ENCODE data around the gene TULP4.
A peak's percentile ranks its signal among the peaks of the same experiment; 100 is the strongest.
"Not testable (repeated sequence)": the region's sequence is repeated elsewhere in the genome, so short reads cannot be mapped to it uniquely, and the experiment has no call there.

TULP4 gene

GRCh38 chr6:158399040-158399700 lies 86.9 kb downstream of the TULP4 start:
- DNase-seq: no peak

GRCh38 chr6:158402184-158402583 lies 89.9 kb downstream of the TULP4 start:
- no peak for DNase-seq

DNA sequence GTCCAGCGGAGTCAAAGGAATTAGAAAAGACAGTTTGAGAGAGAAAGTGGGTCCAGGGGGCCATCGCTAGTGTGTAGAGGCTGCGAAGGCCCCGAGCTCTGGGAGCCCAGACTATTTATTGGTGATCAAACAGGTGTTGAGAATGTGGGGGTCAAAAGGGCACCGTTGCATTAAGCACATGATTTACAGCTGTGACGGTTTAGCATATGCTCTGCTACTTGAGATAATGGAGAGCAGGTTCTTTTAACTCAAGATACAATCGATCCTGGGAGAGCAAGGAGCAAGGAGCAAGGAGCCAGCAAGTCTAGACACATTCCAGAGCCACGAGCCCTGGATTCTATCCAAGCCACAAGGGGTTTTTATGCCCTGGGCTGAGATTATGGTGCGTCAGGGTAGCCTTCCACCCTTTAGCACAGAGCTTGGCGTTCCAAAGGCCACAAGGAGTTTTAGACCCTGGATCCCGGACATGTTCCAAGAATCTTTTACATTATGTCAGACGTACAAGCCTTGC lies 93.1 kb downstream of the TULP4 start:
- DNase-seq: not testable (repeated sequence)

DNA sequence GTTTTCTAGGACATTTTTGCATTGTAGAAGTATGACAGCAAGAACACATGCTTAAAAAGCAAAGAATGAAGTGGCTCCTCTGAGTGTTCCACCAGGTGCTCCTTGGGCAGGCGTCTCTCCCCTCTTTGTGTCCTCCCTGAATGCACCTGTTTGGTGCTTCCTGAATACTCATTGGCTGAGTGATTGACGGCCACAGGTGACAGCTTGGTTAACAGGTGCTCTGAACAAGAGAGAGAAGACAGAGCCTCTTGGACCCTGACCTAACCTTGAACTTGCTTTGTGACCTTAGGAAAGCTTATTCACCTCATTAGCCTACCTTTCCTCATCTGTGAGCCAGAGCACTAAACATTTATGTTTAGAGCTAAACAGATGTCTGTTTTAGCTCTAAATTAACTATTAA lies 93.7 kb downstream of the TULP4 start:
- DNase-seq: no peak

- DNase-seq: no peak
These were observed 94.5 kb downstream of the TULP4 start for GRCh38 chr6:158406736-158407135.

DNA sequence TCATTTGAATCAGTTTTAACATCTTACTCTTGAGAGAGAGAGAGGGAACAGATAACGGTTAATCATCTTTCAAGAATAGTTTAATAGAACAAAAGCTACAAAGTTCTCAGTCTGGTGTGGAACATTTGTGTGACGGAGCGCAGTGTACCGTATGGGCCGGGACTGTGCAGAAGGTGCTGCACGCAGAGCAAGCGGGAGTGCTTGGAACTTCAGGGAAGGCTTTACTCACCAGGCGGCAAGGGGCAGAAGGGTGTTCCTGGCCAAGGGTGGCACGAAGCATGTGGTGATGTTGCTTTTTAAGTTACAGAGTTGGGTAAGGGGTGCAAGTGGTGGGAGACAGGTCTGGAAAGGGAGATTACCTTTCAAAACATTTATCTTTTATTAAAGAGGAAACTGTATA lies 95.7 kb downstream of the TULP4 start:
- DNase-seq: no peak

- DNase-seq: no peak
These were observed 96.4 kb downstream of the TULP4 start for GRCh38 chr6:158408552-158409130.

DNA sequence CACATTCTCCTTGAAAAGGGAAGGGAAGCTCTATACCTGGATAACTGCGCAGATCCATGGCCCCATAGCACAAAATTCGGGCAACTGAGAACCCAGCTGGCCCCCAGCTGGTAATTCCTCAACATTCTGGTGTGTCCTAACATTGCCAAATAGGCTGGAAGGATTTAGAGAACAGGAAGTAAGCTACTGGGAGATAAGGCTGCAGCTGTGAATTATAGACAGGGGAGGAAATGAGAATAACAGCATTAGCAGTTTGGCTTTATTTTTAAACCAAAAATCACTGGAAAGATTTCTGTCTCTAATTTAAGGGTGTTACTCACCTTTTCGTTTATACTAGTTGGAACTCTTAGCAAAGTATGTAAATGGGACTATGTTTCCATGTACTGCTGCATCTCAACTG lies 97.2 kb downstream of the TULP4 start:
- DNase-seq: peak in 1 of 2 donors; percentile 59

- DNase-seq: no peak
These were observed 98.5 kb downstream of the TULP4 start for GRCh38 chr6:158410784-158411183.

GRCh38 chr6:158411998-158412397 lies 99.7 kb downstream of the TULP4 start:
- no peak for DNase-seq

DNA sequence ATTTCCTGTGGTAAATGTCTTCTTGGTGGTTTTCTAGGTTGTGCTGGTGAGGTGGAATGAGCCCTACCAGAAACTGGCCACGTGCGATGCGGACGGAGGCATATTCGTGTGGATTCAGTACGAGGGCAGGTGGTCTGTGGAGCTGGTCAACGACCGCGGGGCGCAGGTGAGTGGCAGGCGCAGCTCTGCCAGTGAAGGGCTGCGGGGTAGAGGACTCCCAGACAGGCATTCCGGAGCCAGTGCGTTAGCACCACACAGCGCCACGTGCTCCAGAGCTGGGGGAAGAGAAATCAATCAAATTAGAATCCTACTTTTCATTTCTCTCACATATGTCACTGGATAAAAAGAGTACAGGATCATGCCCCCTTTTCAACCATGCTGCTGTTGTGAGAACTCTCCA lies 100.8 kb downstream of the TULP4 start:
- DNase-seq: no peak

DNA sequence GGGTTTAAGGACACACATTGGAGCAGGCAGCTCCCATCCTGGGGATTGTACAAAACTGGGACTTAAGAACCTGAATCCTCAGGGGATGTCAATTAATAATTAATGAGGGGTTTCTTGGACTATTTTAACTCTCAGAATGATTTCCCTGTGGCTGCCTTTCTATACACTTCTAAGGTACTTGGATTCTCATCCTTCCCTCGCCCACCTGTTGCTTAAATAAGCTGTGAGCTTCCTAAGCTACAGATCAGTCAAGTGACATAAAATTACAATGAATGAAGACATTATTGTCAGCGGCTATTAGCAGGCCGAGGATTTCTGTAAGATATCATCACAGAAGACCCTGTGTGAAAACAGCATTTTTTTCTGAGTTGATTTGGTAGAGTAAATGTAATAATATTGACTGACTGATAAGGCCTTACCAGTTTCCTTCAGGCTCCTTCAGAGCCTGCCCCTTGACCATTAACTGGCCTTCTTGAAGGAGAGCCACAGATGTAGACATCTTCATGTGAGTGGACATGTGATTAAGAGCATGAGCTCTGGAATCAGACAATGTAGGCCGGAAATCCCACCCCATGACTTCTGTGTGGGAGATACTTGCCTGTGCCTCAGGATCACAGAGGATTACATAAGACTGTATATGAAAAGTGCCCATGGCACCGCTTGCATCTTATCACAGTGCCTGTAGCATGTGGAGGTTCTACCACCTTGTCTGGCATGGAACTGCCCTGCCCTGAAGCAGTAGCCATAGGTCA lies 101.7 kb downstream of the TULP4 start:
- DNase-seq: no peak

DNA sequence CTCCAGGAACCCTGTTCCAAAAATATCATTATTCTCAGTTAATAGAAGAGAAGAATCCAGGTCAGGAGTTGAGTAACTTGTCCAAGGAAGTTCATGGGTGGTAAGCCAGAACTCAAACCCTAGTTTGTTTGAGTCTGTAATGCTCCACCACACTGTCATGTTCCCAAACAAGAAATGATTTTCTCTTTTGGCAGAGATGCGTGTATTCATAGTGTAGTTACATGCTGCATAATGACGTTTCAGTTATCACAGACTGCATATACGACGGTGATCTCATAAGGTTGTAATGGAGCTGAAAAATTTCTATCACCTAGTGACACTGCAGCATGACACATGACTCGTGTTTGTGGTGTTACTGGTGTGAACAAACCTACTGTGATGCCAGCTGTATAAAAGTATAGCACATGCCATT lies 102.6 kb downstream of the TULP4 start:
- no peak for DNase-seq

GRCh38 chr6:158415666-158416065 lies 103.4 kb downstream of the TULP4 start:
- no peak for DNase-seq

DNA sequence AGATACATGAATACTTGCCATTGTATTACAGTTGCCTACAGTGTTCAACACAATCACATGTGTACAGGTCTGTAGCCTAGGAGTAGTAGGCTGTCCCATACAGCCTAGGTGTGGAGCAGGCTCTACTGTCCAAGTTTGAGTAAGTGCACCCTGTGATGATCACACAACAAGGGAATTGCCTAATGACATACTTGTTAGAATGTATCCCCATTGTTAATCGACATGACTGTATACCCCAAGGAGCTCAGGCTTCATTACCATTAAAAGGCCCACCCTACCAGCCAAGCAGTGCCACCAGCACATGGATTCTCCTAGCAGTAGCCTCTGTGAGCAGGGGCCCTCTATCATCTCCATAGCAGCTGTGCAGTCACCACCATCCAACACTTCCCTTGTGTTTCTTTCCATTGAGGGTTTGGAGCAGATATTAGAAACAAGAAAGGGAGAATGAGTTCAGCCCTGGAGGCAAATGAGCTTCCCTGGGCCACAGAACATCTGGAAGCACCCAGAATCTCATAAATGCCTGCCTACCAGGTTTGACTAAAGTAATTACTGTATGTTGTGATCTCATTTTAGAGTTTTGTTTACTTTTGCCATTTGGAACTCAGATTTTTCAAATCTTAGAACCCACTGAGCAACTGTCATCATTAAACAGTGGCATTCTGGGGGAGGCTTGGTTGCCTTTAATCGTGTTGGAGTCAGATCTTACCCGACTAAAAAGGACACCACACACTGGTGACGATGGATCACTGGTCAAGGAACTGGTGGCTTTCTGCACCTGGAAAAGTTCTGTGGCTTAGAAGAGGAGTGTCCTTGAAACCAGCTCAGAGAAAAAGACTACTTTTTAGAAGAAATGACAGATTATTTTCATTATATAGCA lies 104.9 kb downstream of the TULP4 start:
- no peak for DNase-seq

- no peak for DNase-seq
These were observed 105.5 kb downstream of the TULP4 start for GRCh38 chr6:158417760-158418098.

DNA sequence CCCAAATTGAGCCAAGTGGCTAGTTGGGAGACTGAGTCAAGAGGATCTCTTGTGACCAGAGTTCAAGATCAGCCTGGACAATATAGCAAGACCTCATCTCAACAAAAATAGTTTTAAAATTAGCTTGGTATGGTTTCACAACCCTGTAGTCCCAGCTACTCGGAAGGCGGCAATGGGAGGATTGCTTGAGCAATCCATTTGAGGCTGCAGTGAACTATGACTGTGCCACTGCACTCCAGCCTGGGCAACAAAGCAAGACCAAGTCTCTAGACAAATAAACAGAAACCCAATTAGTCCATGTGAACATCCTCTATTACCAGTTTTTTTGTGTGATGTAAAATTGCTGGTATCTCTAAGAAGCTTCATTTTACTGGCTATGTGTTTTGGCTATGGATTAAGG lies 106.2 kb downstream of the TULP4 start:
- no peak for DNase-seq

GRCh38 chr6:158419339-158419909 lies 107.2 kb downstream of the TULP4 start:
- no peak for DNase-seq

DNA sequence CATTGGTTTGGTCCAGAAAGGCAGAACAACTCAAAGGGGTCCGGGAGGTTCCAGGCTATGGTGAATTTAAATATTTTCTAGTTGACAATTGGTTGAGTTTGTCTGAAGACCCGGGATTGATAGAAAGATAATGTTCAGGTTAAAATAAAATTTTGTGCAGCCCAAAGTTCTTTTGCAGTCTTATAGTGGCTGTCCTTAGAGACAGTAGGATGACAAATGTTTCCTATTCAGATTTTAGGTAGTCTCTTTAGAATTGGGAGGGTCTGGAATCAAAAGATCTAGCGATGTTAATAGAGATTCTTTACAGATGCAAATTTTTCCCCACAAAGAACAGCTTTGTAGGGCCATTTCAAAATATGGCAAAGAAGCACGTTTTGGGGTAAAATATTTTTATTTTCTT lies 109.1 kb downstream of the TULP4 start:
- DNase-seq: no peak

- DNase-seq: no peak
These were observed 110.5 kb downstream of the TULP4 start for GRCh38 chr6:158422629-158423238.

- DNase-seq: no peak
These were observed 118.8 kb downstream of the TULP4 start for GRCh38 chr6:158431036-158431435.

DNA sequence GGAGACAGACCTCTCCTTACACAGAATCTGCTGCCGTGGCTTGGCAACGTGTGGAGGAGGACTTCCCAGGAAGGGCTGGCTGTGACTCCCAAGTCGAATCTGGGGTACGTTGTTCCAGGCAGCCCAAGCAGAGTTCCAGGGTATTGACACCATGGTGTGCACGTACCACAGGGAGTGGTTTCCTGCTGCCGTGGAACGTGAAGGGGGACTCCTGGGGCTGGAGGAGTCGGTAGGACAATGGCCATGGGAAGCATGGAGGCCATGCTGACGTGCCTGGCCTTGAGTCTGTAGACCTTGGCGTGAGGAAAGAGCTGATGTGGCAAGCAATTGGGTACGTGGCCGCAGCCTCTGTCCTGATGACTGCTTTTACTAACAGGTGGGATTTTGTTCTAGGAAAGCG lies 119.3 kb downstream of the TULP4 start:
- no peak for DNase-seq
